HG03060 (cell line): ENCODE measurements around the gene CLSTN3.
"Not testable (repeated sequence)": the region's sequence is repeated elsewhere in the genome, so short reads cannot be mapped to it uniquely, and the experiment has no call there.

Experiments
- ATAC-seq: cut with Tn5 transposase; IDR thresholded peaks from one replicate; pipeline ENCODE4 v1.9.1; 2021; ENCODE audit warnings: low read depth, moderate number of reproducible peaks; ENCODE audit not compliant: unreplicated experiment

CLSTN3 gene

DNA sequence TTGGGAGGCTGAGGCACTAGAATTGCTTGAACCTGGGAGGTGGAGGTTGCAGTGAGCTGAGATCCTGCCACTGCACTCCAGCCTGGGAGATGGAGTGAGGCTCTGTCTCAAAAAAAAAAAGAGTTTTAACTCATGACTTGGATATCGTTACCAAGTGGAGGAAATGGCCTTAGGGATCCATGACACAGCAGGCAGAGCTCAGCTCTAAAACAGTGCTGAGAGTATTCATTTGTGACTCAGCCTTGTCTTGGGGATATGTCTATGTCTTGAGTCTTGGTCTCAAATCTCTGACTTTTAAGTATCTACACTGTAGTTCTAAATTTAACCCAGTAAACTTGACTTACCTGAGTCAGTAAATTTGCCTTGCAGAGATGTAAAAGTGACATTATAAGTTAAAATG is 50.5 kb downstream of the CLSTN3 start:
- ATAC-seq = no peak

GRCh38 chr12:7186058-7186457 is 55.9 kb downstream of the CLSTN3 start:
- not testable (repeated sequence) for ATAC-seq

DNA sequence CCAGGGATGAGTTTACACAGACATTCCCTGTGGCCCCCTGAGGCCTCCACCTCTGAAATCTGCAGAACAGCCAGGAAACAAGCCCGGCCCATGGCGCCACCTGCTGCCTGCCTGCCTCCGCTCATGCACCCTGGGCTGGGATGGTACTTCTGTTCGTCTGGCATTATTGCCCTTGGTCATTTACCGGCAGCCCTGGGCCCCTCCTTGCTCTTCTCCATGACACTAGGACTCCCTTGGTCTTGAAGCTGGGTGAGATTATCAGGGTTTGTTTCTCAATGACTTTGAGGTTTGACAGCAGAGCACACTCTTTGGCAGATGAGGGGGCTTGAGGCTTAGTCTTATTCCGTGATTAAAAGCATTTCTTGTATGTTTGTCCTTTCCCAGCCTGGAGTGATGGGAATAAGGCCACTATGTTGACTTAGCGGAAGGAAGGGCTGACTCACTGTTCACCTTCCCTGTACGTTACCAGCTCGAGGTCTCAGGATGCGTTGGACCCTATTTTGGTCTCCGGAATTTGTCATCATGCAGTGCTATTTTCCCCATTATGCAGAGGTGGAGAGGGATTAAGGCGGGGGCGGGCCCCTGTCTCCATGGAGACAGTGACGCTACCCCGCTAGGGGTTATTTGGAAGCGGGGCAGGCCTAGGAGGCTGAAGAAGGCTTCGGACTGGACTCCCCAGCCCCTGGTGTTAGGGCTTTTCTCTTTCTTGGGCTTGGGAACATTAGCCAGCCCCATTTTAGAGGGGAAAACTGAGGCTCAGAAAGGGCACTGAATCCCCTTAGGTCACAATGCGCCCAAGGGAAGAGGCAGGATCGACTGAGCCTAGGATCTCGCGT is 58.6 kb downstream of the CLSTN3 start:
- ATAC-seq = peak; percentile 7

DNA sequence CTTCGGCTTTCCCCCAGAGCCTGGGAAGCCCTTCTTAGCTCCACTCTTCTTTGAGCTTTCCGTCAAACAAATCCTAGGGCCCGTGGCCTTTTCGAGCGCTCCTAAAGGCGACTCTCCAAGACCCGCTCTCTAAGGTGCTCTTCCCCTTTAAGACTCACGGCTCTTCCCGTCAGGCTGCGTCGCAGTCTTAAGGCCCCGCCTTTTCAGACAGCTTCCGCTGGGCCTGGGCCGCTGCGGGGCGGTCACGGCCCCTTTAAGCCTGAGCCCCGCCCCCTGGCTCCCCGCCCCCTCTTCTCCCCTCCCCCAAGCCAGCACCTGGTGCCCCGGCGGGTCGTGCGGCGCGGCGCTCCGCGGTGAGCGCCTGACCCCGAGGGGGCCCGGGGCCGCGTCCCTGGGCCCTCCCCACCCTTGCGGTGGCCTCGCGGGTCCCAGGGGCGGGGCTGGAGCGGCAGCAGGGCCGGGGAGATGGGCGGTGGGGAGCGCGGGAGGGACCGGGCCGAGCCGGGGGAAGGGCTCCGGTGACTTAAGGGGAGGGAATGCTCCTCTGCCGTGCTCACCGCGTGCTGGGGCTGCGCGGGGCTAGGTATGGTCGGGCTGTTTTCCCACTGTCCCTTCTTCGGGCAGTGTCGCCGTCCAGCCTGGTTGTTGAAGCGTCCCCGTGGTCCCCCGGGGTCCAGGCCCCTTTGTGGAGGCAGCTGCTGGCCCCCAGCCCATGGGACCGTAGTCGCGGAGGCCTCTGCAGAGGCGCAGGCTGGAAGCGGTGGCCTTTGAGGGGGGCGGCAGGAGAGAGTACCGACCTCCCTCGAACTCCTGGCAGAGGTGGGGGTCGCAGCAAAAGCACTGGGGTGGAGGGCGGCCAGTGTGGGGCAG is 59.5 kb downstream of the CLSTN3 start, which contains the start of gene PEX5:
TSS of gene PEX5 (plus strand) at position 289 of the 870 bp plus-strand sequence. CDS start 692 bp downstream, outside the sequence.
- peak; percentile 82 for ATAC-seq

DNA sequence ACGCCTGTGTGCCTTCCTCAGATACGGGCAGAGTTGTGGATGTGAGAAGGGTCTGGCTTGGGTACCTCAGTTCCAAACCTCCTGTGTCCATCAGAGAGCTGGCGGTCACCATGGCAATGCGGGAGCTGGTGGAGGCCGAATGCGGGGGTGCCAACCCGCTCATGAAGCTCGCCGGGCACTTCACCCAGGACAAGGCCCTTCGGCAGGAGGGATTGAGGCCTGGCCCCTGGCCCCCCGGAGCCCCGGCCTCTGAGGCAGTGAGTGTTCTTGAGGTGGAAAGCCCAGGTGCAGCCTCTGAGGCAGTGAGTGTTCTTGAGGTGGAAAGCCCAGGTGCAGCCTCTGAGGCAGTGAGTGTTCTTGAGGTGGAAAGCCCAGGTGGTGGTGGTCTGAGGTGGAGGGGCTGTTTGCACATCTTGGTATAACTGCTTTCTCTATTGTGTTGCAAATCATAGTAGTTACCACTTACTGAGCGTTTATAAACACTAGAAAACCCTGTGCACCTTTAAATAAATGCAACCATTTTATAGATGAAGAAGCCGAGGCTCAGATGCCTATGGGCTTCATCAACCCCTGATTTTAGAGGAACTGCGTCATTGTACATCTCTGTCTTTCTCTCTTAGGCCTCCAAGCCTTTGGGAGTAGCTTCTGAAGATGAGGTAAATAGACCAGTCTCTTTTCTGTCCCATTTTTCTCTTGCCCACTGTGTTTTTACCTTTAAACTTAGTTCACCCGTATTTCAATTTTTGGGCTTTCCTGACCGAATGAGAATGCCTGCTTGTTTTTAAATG is 60.3 kb downstream of the CLSTN3 start:
- no peak for ATAC-seq

DNA sequence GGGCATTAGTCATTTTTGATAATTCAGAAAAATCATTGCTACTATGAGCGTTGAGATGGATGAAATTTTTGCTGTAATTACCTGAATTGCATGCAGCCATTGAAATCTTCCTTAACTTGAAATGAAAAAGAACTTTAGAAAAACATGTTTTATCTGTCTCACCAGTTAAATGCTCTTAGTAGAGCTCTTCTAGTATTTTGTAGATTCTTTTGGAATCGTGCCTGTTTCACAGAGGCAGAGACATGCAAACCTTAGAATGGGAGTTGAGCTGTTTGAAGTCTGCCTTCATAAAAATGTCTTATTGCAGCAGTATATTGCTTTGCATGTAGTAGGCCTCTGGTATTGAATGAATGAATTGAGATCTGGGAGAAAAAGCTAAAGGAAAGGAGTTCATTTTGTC is 63.5 kb downstream of the CLSTN3 start:
- no peak for ATAC-seq

GRCh38 chr12:7197841-7198240 is 67.7 kb downstream of the CLSTN3 start:
- no peak for ATAC-seq

GRCh38 chr12:7203109-7203508 is 72.9 kb downstream of the CLSTN3 start:
- no peak for ATAC-seq

DNA sequence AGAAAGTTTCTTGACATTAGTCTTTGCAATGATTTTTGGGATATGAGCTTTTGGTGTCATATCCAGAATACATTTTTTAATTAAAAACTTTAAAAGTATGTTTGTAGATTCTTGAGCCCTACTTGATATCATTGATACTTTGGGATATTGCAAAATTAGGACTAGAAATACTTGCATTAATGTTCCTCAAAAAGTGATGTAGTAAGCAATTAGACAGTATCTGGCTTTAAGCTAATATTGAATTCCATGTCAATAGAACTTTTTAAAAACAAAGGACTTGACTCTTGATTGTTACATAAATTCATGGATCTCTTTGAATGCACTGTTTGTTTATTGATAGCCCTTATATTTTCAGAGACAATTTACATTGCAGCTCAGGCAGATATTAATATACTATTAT is 74.9 kb downstream of the CLSTN3 start:
- ATAC-seq = no peak

DNA sequence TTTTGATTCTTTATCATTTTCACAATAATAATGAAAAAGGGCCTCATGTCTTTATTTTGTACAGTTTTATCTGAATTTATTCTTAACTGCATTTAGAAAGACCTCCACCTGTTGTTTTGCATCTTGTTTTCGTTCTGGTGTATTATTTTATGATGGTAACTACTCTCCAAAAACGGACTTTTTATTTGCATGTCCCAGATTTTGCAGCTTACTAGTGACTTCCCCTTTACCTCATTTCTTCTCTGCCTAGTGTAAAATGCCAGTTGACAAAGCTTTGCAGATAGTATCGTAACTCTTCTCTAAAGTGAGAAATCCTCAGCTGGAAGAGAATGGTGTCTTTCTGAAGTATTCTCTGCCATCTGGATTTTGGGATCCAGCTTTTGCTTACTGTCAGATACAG is 76.5 kb downstream of the CLSTN3 start:
- ATAC-seq = no peak

DNA sequence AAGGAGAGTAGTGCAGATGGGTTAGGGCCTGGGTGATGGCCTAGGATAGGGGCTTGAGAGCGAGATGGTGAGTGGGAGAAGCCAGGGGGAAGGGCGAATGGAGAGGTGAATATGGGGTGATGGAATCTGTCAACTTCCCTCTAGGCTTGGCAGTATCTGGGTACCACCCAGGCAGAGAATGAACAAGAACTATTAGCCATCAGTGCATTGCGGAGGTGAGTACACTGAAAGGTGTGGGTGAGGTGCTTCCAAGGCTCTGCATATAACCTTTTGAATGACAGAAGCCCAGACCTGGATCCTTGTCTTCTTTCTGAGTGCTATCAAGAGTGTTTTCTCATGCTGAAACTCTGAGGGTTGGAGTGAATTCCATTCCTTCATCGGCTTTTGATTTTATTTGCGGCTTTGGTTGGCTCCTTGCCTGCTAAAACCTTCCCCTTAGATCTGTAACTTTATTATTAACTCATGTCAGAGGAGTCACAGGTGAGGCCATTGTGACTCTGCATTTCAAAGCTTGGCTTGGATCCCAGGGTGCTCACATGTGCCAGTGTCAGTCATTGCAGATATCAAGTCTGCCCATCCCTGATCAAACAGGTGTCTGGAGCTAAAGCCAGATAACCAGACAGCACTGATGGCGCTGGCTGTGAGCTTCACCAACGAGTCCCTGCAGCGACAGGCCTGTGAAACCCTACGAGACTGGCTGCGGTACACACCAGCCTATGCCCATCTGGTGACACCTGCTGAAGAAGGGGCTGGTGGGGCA is 77.9 kb downstream of the CLSTN3 start:
- no peak for ATAC-seq
